ENCODE measurements around the gene MACROD2. TPM values are rescaled to one million over a fixed set of nuclear protein-coding genes. Genes with fewer than 3 reads are reported as not detected.
A peak's percentile ranks its signal among the peaks of the same experiment; 100 is the strongest.

The MACROD2 gene
- total RNA-seq, 1 experiment from 2014 or later: 1.6 TPM

DNA sequence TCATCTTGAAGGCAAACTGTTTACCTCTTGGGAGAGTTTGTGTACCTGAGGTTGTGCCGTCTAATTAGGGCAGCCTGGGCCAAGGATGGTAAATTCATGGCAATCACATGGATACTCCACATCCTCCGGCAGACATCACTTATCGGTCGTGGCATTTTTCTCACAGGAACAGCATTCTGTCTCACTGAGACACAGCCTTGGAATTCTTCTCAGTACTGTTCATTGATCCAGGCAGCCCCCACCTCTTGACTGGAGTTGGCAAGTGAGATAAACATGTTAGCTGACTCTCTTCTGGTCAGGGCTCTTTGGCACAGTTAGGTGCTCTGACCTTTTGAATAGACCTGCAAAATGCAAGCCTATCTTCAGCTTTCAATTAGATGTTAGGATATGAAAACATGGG lies 853.5 kb downstream of the MACROD2 start:
- Histone ChIP-seq H2BK120ac (ENCODE audit: low read depth, low read length, poor library complexity, severe bottlenecking) (no peak overlapping the region), H2BK12ac (ENCODE audit: insufficient read length, low read depth, low read length) (no peak overlapping the region)

More for the DNA sequence above, 853.5 kb downstream of the MACROD2 start:
- H3K4me1 Mint-ChIP-seq: peaks cover 9 to 11% of the 10 kb centered on the region in 2 experiments
- no peak for DNase-seq
- H3K27me3 Mint-ChIP-seq (ENCODE audit: low read depth): no peaks in the 10 kb centered on the region
- Histone ChIP-seq H2BK20ac (ENCODE audit: low read depth, low read length, poor library complexity, severe bottlenecking) (no peak overlapping the region), H3K9me3 (ENCODE audit: control insufficient read depth, low read depth, low read length) (no peaks in the 10 kb centered on the region), H2AFZ (ENCODE audit: low read length) (no peak overlapping the region), H3K79me1 (ENCODE audit: insufficient read depth, low read depth, low read length, poor library complexity, severe bottlenecking) (no peaks in the 10 kb centered on the region), H4K91ac (ENCODE audit: insufficient read length, low read depth, low read length) (no peak overlapping the region), H3K79me2 (ENCODE audit: insufficient read depth, low read length) (no peaks in the 10 kb centered on the region), H2AK5ac (ENCODE audit: insufficient read length, low read length) (no peak overlapping the region), H3K4me2 (ENCODE audit: insufficient read depth, insufficient read length, low read length) (no peak overlapping the region), H3K23ac (ENCODE audit: insufficient read length, low read depth, low read length) (no peak overlapping the region), H3K9ac (ENCODE audit: extremely low read depth, insufficient read length, low read length) (no peak overlapping the region), H3K18ac (ENCODE audit: insufficient read length, low read depth, low read length) (no peak overlapping the region), H4K8ac (replicated peaks; ENCODE audit: insufficient read length, low read depth, low read length) (no peak overlapping the region), H3K56ac (ENCODE audit: insufficient read length, low read depth, low read length) (no peak overlapping the region), H4K20me1 (ENCODE audit: control insufficient read depth, insufficient read depth, insufficient read length) (no peaks in the 10 kb centered on the region), H2BK5ac (ENCODE audit: insufficient read length, low read length) (no peak overlapping the region), H3K4me1 (ENCODE audit: insufficient read depth, low read length) (no peaks in the 10 kb centered on the region; the same call in 1 of the 2 replicates), H2BK15ac (ENCODE audit: low read depth, low read length) (no peak overlapping the region), H3K14ac (ENCODE audit: insufficient read depth, low read length) (no peak overlapping the region), H3K27ac (ENCODE audit: insufficient read length, low read depth, low read length) (no peak overlapping the region), H3T11ph (ENCODE audit: low read length) (peak overlapping the region; percentile 53), H3K23me2 (ENCODE audit: insufficient read length, low read depth, low read length, poor library complexity, severe bottlenecking) (no peaks in the 10 kb centered on the region), H3K27me3 (ENCODE audit: insufficient read depth, low read length) (no peaks in the 10 kb centered on the region), H3K4ac (ENCODE audit: low read depth, low read length) (no peak overlapping the region), H4K5ac (ENCODE audit: insufficient read length, low read depth, low read length) (no peak overlapping the region)
- TF ChIP-seq, protein P1, sequence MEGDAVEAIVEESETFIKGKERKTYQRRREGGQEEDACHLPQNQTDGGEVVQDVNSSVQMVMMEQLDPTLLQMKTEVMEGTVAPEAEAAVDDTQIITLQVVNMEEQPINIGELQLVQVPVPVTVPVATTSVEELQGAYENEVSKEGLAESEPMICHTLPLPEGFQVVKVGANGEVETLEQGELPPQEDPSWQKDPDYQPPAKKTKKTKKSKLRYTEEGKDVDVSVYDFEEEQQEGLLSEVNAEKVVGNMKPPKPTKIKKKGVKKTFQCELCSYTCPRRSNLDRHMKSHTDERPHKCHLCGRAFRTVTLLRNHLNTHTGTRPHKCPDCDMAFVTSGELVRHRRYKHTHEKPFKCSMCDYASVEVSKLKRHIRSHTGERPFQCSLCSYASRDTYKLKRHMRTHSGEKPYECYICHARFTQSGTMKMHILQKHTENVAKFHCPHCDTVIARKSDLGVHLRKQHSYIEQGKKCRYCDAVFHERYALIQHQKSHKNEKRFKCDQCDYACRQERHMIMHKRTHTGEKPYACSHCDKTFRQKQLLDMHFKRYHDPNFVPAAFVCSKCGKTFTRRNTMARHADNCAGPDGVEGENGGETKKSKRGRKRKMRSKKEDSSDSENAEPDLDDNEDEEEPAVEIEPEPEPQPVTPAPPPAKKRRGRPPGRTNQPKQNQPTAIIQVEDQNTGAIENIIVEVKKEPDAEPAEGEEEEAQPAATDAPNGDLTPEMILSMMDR (conservative IDR thresholded peaks at IDR 0.05): no peak
- WGBS (ENCODE audit: extremely low coverage, insufficient read length, low lambda C conversion rate): no CpG with 5 or more reads among the region's 4 CpGs
- H3K4me3 Mint-ChIP-seq: no peak overlapping the region
- no peak overlapping the region; a peak in 1 of 7 replicates for H3K27ac Mint-ChIP-seq
- H3K36me3 Mint-ChIP-seq (ENCODE audit: insufficient read depth in 1 of 3, low read depth in 3 of 3): no peaks in the 10 kb centered on the region; a peak in 1 of 7 replicates
- H3K9me3 Mint-ChIP-seq: peaks cover 0 to 2% of the 10 kb centered on the region in 2 experiments; a peak in 2 of 5 replicates

Data from H9 (cell line).